Measurements from ENCODE around the gene ZNF407. TPM values are rescaled to one million over a fixed set of nuclear protein-coding genes. Genes with fewer than 3 reads are reported as not detected.

The ZNF407 gene
- total RNA-seq, 5 donors from 2014 or later (not counting 1 experiment from before 2014, with no cell fraction given): 22.9 to 37.4 (median 24.4) TPM

DNA sequence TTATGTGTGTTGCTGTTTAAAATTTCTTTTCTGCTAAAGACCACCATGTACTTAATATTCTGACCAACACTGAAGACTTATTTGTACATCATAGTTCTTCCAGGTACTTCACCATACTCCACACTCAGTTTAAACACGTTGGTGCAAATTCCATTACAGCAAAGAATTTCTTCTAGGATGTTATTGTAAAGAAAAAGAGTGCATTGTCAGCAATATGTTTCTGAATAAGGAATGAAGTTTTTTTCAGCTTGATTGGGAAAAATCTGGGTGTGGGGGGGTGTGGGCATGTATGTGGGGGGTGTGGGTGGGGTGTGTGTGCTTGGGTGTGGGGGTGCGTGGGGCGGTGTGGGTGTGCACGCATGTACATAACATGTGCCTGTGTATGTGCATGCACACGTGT lies 447.1 kb downstream of the ZNF407 start:
- Mint-ChIP-seq H3K4me1 (no peaks in the 10 kb centered on the region), H3K9me3 (no peaks in the 10 kb centered on the region), H3K36me3 (peaks cover 20% of the 10 kb centered on the region)

DNA sequence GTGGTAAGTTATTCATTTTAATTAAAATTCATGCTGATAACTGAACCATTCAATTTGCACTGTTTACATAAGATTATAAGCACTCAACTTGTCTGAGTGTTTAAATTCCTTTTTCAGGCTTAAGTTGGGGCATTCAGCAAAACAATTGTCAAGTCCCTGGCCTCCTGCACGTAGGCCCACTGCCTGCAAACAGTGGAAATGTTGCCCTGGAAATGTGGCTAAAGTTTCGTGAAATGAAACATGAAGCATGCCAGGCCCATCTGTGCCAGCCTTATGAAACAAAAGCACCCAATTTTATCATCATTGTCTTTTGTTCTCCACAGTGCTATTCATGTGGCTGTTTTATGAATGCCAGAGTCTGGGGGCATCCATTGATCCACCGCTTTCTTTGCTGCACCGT lies 447.6 kb downstream of the ZNF407 start:
- no peak for ATAC-seq (replicated peaks in 1 of 4)
- WGBS (ENCODE audit: insufficient coverage): no CpG with 5 or more reads among the region's 4 CpGs
- POLR2A ChIA-PET: no interaction called here

More for the DNA sequence above, 447.1 kb downstream of the ZNF407 start:
- Mint-ChIP-seq H3K27ac (no peak overlapping the region), H3K27me3 (no peaks in the 10 kb centered on the region), H3K4me3 (no peak overlapping the region)
- Histone ChIP-seq H3K27me3 (replicated peaks in 1 of 2; ENCODE audit: control insufficient read depth in 2 of 2, extremely low read depth in 1 of 2, insufficient read depth in 2 of 2, low read length in 1 of 2) (no peaks in the 10 kb centered on the region), H3K27ac (ENCODE audit: low read length) (no peak overlapping the region), H3K4me3 (ENCODE audit: control insufficient read depth in 1 of 2, extremely low read depth in 1 of 2, low read length in 1 of 2) (no peak overlapping the region), H3K4me1 (ENCODE audit: control insufficient read depth in 1 of 2, extremely low read depth in 1 of 2, insufficient read depth in 2 of 2, low read length in 2 of 2) (no peaks in the 10 kb centered on the region), H3K9me3 (no peaks in the 10 kb centered on the region), H3K36me3 (ENCODE audit: control insufficient read depth in 2 of 2, extremely low read depth in 1 of 2, insufficient read depth in 1 of 2, low read length in 1 of 2) (no peaks in the 10 kb centered on the region)
- DNase-seq (no peak), ATAC-seq (replicated peaks in 1 of 4) (no peak)
- ChIA-PET POLR2A (no interaction called here), CTCF (interaction anchor here in 1 of 2 donors (0.6 kb wide), 1 partner anchor 39 kb away, joined by 3 read pairs; no protein-coding TSS in a partner anchor)
- whole genome bisulfite sequencing (ENCODE audit: insufficient coverage): 83% methylated on average over 2 of the region's 5 CpGs

DNA sequence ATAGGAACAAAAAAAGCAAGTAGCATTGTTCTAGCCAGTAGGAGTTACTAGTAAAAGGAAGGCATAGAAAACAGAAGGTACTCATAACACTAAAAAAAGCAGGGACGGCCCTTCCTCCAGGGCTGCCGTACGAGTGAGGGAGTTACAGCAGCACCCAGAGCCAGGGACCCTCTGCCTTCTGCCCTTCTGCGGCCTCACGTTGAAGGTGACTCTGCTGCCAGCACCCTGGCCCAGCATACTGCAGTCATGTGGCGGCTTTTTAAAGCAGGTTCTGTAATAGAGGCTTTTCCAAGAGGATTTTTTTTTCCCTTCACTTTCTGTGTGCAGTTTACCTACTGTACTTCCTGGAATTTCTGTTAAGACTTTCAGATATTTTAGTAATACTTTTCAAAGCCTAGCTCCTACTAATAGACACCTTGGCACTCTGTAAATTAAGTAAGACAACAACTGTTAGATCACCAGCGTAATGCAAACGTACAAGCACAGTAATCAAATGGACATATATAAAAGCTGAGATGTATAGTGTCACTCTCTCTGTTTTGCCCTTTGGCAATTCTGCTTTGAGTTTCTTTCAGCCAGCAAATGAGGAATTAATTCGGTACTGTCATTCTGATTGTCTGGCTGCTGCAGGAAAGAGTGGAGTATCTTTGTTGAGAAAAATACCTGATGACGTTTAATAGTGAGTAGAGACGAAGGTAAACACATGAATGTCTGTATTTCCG lies 449.7 kb downstream of the ZNF407 start:
- Mint-ChIP-seq H3K9me3 (no peaks in the 10 kb centered on the region), H3K36me3 (peaks cover 23% of the 10 kb centered on the region), H3K27ac (no peak overlapping the region), H3K27me3 (no peaks in the 10 kb centered on the region), H3K4me1 (no peaks in the 10 kb centered on the region), H3K4me3 (no peak overlapping the region)
- H3K27me3 ChIP-seq (replicated peaks in 1 of 2; ENCODE audit: control insufficient read depth in 2 of 2, extremely low read depth in 1 of 2, insufficient read depth in 2 of 2, low read length in 1 of 2): no peaks in the 10 kb centered on the region
- ATAC-seq (replicated peaks in 1 of 4) (no peak), DNase-seq (no peak)
- H3K36me3 ChIP-seq (ENCODE audit: control insufficient read depth in 2 of 2, extremely low read depth in 1 of 2, insufficient read depth in 1 of 2, low read length in 1 of 2): no peaks in the 10 kb centered on the region
- H3K4me1 ChIP-seq (ENCODE audit: control insufficient read depth in 1 of 2, extremely low read depth in 1 of 2, insufficient read depth in 2 of 2, low read length in 2 of 2): no peaks in the 10 kb centered on the region
- H3K9me3 ChIP-seq: no peaks in the 10 kb centered on the region
- CTCF ChIA-PET: interaction anchor here in 1 of 2 donors (0.6 kb wide), 1 partner anchor 104 kb away, joined by 3 read pairs; no protein-coding TSS in a partner anchor
- no peak overlapping the region for H3K27ac ChIP-seq (ENCODE audit: low read length)
- no peak overlapping the region for H3K4me3 ChIP-seq (ENCODE audit: control insufficient read depth in 1 of 2, extremely low read depth in 1 of 2, low read length in 1 of 2)
- WGBS (ENCODE audit: insufficient coverage): 100% methylated on average over 1 of the region's 12 CpGs
- POLR2A ChIA-PET: no interaction called here

More for the DNA sequence above, 447.6 kb downstream of the ZNF407 start:
- no peaks in the 10 kb centered on the region for H3K27me3 Mint-ChIP-seq
- H3K9me3 Mint-ChIP-seq: no peaks in the 10 kb centered on the region
- H3K36me3 ChIP-seq (ENCODE audit: control insufficient read depth in 2 of 2, extremely low read depth in 1 of 2, insufficient read depth in 1 of 2, low read length in 1 of 2): no peaks in the 10 kb centered on the region
- no peak overlapping the region for H3K4me3 Mint-ChIP-seq
- H3K4me3 ChIP-seq (ENCODE audit: control insufficient read depth in 1 of 2, extremely low read depth in 1 of 2, low read length in 1 of 2): no peak overlapping the region
- no peaks in the 10 kb centered on the region for H3K4me1 ChIP-seq (ENCODE audit: control insufficient read depth in 1 of 2, extremely low read depth in 1 of 2, insufficient read depth in 2 of 2, low read length in 2 of 2)
- no peaks in the 10 kb centered on the region for H3K9me3 ChIP-seq
- no peak for DNase-seq
- no peak overlapping the region for H3K27ac Mint-ChIP-seq
- peaks cover 20% of the 10 kb centered on the region for H3K36me3 Mint-ChIP-seq
- no peak overlapping the region for H3K27ac ChIP-seq (ENCODE audit: low read length)
- CTCF ChIA-PET: no interaction called here
- no peaks in the 10 kb centered on the region for H3K4me1 Mint-ChIP-seq
- no peaks in the 10 kb centered on the region for H3K27me3 ChIP-seq (replicated peaks in 1 of 2; ENCODE audit: control insufficient read depth in 2 of 2, extremely low read depth in 1 of 2, insufficient read depth in 2 of 2, low read length in 1 of 2)

DNA sequence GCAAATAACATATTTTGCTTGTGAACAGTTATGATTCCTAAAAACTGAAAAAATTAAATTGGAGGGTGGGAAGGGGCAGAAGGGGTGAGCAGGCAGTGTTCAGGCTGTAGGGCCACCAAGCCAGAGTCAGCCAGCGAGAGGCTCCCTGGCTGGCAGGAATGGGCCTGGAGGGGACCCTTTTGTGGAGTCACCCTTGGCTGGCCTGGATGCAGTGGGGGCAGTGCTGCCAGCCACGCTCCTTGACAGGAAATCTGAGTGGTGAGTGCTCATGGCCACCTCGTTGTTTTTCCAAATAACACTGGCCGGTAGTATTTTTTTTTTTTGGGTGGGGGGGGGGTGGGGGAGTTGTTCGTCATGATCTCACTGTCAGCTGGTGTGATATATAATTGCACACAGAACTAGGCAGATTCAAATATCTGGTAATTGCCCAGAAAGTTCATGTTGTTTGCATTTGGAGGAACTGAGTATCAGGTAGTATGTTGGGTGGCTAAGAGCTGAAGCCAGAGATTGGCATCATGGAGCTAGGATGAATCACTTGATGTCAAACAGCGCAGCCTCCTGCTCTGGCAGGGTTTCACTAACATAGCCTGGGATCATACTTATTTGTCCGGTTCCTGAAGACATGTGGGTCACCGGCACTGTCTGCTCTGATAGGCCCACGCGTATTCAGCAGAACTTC lies 451.2 kb downstream of the ZNF407 start:
- Mint-ChIP-seq H3K27ac (no peak overlapping the region), H3K27me3 (no peaks in the 10 kb centered on the region), H3K4me1 (no peaks in the 10 kb centered on the region), H3K36me3 (peaks cover 18% of the 10 kb centered on the region), H3K9me3 (no peaks in the 10 kb centered on the region), H3K4me3 (no peak overlapping the region)
- peaks cover 2 to 5% of the 10 kb centered on the region in 2 donors for H3K36me3 ChIP-seq (ENCODE audit: control insufficient read depth in 2 of 2, extremely low read depth in 1 of 2, insufficient read depth in 1 of 2, low read length in 1 of 2)
- WGBS (ENCODE audit: insufficient coverage): 98% methylated on average over 8 of the region's 10 CpGs
- no peak overlapping the region for H3K4me3 ChIP-seq (ENCODE audit: control insufficient read depth in 1 of 2, extremely low read depth in 1 of 2, low read length in 1 of 2)
- DNase-seq (no peak), ATAC-seq (replicated peaks in 1 of 4) (no peak)
- no peaks in the 10 kb centered on the region for H3K27me3 ChIP-seq (replicated peaks in 1 of 2; ENCODE audit: control insufficient read depth in 2 of 2, extremely low read depth in 1 of 2, insufficient read depth in 2 of 2, low read length in 1 of 2)
- no peaks in the 10 kb centered on the region for H3K9me3 ChIP-seq
- no peaks in the 10 kb centered on the region for H3K4me1 ChIP-seq (ENCODE audit: control insufficient read depth in 1 of 2, extremely low read depth in 1 of 2, insufficient read depth in 2 of 2, low read length in 2 of 2)
- no peak overlapping the region for H3K27ac ChIP-seq (ENCODE audit: low read length)
- ChIA-PET CTCF (no interaction called here), POLR2A (interaction anchor here in 1 of 2 donors (0.7 kb wide), 1 partner anchor 37 kb away, joined by 3 read pairs; no protein-coding TSS in a partner anchor)

DNA sequence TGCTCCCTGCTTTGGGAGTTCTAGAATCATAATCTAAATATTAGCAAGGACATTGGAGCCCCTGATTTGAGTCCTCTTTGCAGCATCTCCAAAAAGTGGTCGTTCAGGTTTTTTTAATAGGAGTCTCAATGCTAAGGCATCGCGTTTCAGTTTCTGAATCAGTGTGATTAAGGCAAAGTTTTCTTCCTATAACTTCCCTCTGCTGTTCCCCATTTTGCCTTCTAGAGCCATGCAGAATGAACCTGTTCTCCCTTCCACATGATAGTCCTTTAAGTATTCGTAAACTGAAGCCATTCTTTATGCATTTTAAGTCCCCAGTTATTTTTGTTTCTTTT lies 451.8 kb downstream of the ZNF407 start:
- Mint-ChIP-seq H3K27ac (no peak overlapping the region), H3K27me3 (no peaks in the 10 kb centered on the region), H3K4me1 (no peaks in the 10 kb centered on the region), H3K4me3 (no peak overlapping the region), H3K36me3 (peaks cover 18% of the 10 kb centered on the region), H3K9me3 (no peaks in the 10 kb centered on the region)
- POLR2A ChIA-PET: interaction anchor here in 1 of 2 donors (0.7 kb wide), 1 partner anchor 38 kb away, joined by 3 read pairs; no protein-coding TSS in a partner anchor
- H3K4me1 ChIP-seq (ENCODE audit: control insufficient read depth in 1 of 2, extremely low read depth in 1 of 2, insufficient read depth in 2 of 2, low read length in 2 of 2): no peaks in the 10 kb centered on the region
- H3K36me3 ChIP-seq (ENCODE audit: control insufficient read depth in 2 of 2, extremely low read depth in 1 of 2, insufficient read depth in 1 of 2, low read length in 1 of 2): peaks cover 2 to 5% of the 10 kb centered on the region in 2 donors
- DNase-seq: no peak
- WGBS (ENCODE audit: insufficient coverage): no CpG with 5 or more reads among the region's 4 CpGs
- no peaks in the 10 kb centered on the region for H3K27me3 ChIP-seq (replicated peaks in 1 of 2; ENCODE audit: control insufficient read depth in 2 of 2, extremely low read depth in 1 of 2, insufficient read depth in 2 of 2, low read length in 1 of 2)
- no peak overlapping the region for H3K4me3 ChIP-seq (ENCODE audit: control insufficient read depth in 1 of 2, extremely low read depth in 1 of 2, low read length in 1 of 2)
- no peak overlapping the region for H3K27ac ChIP-seq (ENCODE audit: low read length)
- CTCF ChIA-PET: interaction anchor here in 1 of 2 donors (0.8 kb wide), 1 partner anchor 11 kb away, joined by 9 read pairs; no protein-coding TSS in a partner anchor
- no peaks in the 10 kb centered on the region for H3K9me3 ChIP-seq
- no peak for ATAC-seq (replicated peaks in 1 of 4)

DNA sequence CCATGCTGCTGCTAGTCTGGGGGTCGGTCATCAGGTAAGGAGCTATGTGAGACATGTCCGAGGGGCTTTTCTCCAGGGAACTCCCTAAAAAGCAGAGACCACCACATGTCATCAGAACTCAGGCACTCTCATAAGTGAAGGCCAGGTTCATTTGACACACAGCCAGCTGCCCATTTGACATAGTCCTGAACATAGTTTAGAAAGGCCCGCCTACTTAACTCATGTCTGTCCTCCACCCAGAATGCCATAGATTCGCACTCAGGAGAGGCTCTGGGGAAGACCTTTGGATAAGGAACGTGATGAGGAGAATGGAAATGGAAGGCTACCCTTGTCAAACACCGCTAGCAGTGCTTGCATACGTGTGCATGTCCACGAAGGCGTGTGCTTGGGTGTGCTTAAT lies 454.1 kb downstream of the ZNF407 start:
- Histone ChIP-seq H3K9me3 (no peaks in the 10 kb centered on the region), H3K27me3 (replicated peaks in 1 of 2; ENCODE audit: control insufficient read depth in 2 of 2, extremely low read depth in 1 of 2, insufficient read depth in 2 of 2, low read length in 1 of 2) (no peaks in the 10 kb centered on the region), H3K4me3 (ENCODE audit: control insufficient read depth in 1 of 2, extremely low read depth in 1 of 2, low read length in 1 of 2) (no peak overlapping the region), H3K36me3 (ENCODE audit: control insufficient read depth in 2 of 2, extremely low read depth in 1 of 2, insufficient read depth in 1 of 2, low read length in 1 of 2) (peaks cover 2 to 5% of the 10 kb centered on the region in 2 donors), H3K4me1 (ENCODE audit: control insufficient read depth in 1 of 2, extremely low read depth in 1 of 2, insufficient read depth in 2 of 2, low read length in 2 of 2) (no peaks in the 10 kb centered on the region), H3K27ac (ENCODE audit: low read length) (no peak overlapping the region)
- Mint-ChIP-seq H3K27ac (no peak overlapping the region), H3K9me3 (no peaks in the 10 kb centered on the region), H3K27me3 (no peaks in the 10 kb centered on the region), H3K4me3 (no peak overlapping the region), H3K4me1 (peaks cover 0 to 5% (median 0%) of the 10 kb centered on the region in 3 donors), H3K36me3 (peaks cover 14% of the 10 kb centered on the region)
- no peak for ATAC-seq (replicated peaks in 1 of 4)
- ChIA-PET POLR2A (no interaction called here), CTCF (no interaction called here)
- WGBS (ENCODE audit: insufficient coverage): 93% methylated on average over 4 of the region's 9 CpGs
- no peak for DNase-seq
